SK-N-MC (cell line): ENCODE measurements around the gene SMIM20.

Source experiments
- EZH2 ChIP-seq: fragments of 200-600 bp; sonication (generic); IDR thresholded peaks from one replicate; pipeline ENCODE4 v1.6.1; 2017; ENCODE audit warnings: antibody characterized with exemption
- FOXP2 ChIP-seq: optimal IDR thresholded peaks from 2 replicates; pipeline ENCODE3; 2011; ENCODE audit warnings: mild to moderate bottlenecking, moderate library complexity; ENCODE audit not compliant: insufficient read depth; ENCODE audit errors: extremely low read length, control extremely low read depth
- POLR2AphosphoS5 ChIP-seq: IDR thresholded peaks from 2 replicates; pipeline ENCODE4 v1.6.1; 2012; ENCODE audit warnings: mild to moderate bottlenecking, low read depth, low read length, borderline replicate concordance

- TF ChIP-seq EZH2 (no peak), POLR2AphosphoS5 (no peak), FOXP2 (no peak)
Observed at GRCh38 chr4:25900310-25900709, 13.7 kb upstream of the SMIM20 start.
